HG03135 (cell line): ENCODE data around the gene PHETA2.

Experiments
- ATAC-seq: cut with Tn5 transposase; IDR thresholded peaks from one replicate; pipeline ENCODE4 v1.9.1; 2021; ENCODE audit warnings: mild to moderate bottlenecking, moderate library complexity; ENCODE audit not compliant: unreplicated experiment

The PHETA2 gene, protein sequence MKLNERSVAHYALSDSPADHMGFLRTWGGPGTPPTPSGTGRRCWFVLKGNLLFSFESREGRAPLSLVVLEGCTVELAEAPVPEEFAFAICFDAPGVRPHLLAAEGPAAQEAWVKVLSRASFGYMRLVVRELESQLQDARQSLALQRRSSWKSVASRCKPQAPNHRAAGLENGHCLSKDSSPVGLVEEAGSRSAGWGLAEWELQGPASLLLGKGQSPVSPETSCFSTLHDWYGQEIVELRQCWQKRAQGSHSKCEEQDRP

GRCh38 chr22:42074132-42074811, at the start of gene PHETA2:
Gene PHETA2 (plus strand): TSS chr22:42074248. CDS start chr22:42077294, 3,046 bp downstream.
- no peak for ATAC-seq

DNA sequence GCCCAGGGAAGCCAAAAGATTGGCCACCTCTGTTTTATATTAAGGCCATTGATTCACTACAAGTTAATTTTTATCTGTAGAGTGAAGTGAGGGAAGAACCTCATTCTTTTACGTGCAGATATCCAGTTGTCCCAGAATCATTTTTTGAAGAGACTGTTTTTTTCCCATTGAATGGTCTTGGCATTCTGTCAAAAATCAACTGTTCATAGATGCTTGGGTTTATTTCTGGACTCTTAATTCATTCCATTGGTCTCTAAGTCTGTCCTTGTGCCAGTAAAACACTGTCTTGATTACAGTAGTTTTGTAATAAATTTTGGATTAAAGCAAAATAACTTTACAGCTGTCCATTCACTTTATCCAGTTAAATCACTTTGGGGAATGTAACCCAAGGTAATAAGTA, 48.6 kb upstream of the PHETA2 start:
- no peak for ATAC-seq

GRCh38 chr22:42026705-42027104, 47.3 kb upstream of the PHETA2 start:
- no peak for ATAC-seq

- no peak for ATAC-seq
Measured at GRCh38 chr22:42033263-42034181, 40.5 kb upstream of the PHETA2 start.

GRCh38 chr22:42035256-42035655, 38.8 kb upstream of the PHETA2 start:
- ATAC-seq = no peak

DNA sequence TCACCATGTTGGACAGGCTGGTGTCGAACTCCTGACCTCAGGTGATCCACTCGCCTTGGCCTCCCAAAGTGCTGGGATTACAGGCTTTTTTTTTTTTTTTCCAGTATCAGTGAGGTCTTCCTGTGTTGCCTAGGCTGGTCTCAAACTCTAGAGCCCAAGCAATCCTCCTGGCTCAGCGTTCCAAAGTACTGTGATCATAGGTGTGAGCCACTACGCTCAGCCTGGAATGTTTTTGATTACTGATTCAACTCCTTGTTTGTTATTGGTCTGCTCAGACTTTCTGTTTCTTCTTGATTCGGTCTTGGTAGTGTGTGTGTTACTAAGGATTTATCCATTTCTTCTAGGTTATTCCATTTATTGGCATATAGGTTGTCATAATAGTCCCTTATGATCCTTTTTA, 34.8 kb upstream of the PHETA2 start:
- ATAC-seq = no peak

GRCh38 chr22:42041784-42042183, 32.3 kb upstream of the PHETA2 start:
- ATAC-seq = no peak

DNA sequence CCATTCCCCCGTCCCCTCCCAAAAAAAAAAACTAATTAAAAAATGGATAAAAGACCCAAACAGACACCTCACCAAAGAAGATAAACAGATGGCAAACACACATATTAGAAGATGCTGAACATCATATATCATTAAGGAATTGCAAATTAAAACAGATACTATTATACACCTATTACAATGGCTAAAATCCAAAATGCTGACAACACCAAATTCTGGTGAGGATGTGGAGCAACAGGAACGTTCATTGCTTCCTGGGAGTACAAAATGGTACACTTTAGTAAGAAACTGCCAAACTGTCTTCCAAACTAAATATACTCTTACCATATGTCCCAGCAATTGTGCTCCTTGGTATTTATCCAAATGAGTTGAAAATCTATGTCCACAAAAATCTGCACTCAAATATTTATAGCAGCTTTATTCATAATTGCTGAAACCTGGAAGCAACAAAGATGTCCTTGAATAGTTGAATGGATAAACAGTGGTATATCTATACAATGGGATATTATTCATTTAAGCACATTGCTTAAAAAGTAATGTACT, 23.3 kb upstream of the PHETA2 start:
- no peak for ATAC-seq

DNA sequence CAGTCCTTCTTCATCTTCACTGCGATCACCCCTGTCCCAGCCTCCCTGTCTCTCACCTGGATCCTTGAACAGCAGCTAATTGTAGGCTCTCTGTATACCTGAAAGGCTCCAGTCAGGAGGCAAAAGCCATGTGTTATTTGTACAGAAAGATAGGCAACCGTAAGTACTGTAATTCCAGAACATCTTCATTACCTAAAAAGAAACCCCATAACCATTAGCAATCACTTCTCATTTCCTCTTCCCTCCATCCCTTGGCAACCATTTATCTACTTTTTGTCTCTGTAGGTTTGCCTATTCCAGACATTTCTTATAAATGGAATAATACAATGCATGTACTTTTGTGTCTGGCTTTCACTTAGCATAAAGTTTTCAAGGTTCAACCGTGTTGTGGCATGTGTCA, 21.3 kb upstream of the PHETA2 start:
- ATAC-seq = no peak

DNA sequence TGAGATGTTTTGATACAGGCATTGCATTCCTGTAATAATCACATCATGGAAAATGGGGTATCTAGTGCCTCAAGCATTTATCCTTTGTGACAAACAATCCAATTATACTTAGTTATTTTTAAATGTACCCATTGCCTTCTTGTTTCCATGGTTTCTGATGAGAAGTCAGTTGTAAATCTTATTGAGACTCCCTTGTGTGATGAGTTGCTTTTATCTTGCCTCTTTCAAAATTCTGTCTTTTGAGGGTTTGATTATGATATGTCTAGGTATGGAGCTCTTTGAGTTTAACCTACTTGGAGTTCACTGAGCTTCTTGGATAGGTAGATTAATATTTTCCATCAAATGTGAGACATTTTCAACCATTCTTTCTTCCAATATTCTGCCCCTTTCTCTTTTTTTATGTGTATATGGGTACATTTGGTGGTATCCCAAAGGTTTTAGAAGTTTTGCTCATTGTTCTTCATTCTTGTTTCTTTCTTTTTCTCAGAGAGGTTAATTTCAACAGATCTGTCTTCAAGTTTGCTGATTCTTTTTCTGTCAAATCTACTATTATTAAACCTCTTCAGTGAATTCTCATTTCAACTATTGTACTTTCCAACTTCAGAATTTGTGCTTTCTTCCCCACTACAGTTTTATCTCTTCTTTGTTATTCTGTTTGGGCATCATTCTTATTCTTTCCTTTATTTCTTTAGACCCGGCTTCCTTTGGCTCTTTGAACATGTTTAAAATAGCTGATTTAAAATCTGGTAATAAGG, 17.1 kb upstream of the PHETA2 start:
- no peak for ATAC-seq

- no peak for ATAC-seq
Measured at GRCh38 chr22:42060489-42060888, 13.6 kb upstream of the PHETA2 start.

DNA sequence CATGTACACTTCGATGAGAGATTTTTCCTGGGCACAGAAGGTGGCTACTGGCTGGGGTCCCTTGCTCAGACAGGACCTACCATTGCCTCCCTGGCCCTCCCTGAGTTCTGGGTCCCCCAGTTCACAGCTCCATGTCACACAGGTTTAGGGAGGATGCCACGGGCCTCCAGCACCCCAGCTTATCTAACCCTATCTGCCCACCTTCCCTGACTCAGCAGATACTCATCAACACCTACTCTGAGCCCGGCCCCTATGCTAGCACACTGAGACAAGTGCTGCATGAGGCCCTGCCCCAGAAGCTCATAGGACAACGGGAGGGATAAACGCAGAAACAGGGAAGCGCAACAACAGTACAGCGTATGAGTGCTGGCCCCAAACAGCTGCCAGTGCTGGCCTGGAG, 13.0 kb upstream of the PHETA2 start:
- ATAC-seq = no peak

GRCh38 chr22:42062506-42063170, 11.4 kb upstream of the PHETA2 start:
- ATAC-seq = no peak

- ATAC-seq = no peak
Measured at GRCh38 chr22:42064629-42065028, 9.4 kb upstream of the PHETA2 start.

DNA sequence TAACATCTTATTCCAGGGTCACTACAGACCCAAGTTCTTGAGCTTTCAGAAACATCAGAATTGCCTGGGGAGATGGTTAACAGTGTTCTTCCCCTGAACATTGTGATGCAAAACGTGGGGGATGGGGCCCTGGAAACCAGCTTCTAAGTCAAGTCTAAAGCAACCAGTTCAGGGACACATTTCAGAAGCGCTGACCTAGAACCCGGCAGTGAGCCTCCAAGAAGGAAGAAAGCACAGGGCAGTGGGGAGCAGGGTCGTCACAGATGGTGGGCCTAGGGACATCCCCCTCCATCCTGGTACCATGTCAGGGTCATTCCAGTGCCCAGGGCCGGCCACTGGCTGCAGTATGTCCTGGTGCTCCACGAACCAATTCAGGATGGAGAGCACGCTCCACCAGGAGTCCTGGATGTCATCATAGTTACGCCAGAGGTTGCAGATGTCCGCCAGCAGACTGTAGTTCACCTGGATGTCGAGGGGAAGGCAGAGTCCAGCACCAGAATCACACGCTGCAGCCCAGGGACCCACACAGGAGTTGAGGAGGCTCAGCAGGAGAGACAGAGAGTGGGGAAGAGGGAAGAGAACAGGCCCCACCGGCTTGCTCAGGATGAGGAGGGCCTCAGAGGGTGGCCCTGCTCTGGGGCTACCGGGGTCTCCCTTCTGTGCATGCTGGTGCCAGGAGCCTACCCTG, 8.5 kb upstream of the PHETA2 start:
- no peak for ATAC-seq

- ATAC-seq = no peak
Measured at GRCh38 chr22:42066126-42066761, 7.8 kb upstream of the PHETA2 start.

- no peak for ATAC-seq
Measured at GRCh38 chr22:42066937-42067336, 7.1 kb upstream of the PHETA2 start.

DNA sequence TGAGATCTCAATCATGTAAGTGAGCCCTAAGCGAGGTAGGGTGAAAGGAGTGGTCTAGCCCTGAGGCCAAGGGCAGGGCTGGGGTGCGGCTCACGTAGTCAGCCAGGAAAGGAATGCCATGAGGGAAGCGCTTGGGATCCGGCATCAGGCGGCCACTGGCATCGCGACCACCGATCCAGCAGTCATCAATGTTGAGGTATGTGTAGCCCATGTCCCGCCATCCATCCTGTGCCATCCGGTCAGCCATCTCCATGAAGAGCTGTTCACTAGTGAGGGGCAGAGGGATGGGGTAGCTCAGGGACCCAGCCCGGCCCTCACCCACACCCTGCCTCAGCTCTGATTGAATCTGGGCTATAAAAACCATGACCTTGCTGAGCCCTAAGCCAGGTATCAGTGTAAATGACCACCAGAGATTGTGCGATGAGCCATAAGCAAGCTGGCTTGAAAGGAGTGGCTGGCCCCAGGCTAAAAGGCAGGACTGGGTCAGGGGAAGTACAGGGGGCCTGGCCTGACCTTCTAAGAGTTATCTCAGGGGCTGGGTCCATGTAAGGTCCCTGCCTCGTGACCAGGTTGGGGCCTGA, 6.3 kb upstream of the PHETA2 start:
- no peak for ATAC-seq

- no peak for ATAC-seq
Measured at GRCh38 chr22:42068291-42068690, 5.8 kb upstream of the PHETA2 start.
